NB4 (cell line): ENCODE data around the gene FOXF1.

Experiments
- POLR2A ChIP-seq: IDR thresholded peaks from 2 replicates; pipeline ENCODE4 v1.6.1; 2011; ENCODE audit warnings: mild to moderate bottlenecking; ENCODE audit not compliant: insufficient read length; ENCODE audit errors: extremely low read depth
- TF ChIP-seq, protein P1 (sequence below): IDR thresholded peaks from 2 replicates; pipeline ENCODE4 v1.6.1; 2011; ENCODE audit warnings: low read depth, low read length
- TF ChIP-seq, protein P2 (sequence below): IDR thresholded peaks from one replicate; pipeline ENCODE4 v1.5.1; 2012; ENCODE audit warnings: low read depth, low read length

DNA sequence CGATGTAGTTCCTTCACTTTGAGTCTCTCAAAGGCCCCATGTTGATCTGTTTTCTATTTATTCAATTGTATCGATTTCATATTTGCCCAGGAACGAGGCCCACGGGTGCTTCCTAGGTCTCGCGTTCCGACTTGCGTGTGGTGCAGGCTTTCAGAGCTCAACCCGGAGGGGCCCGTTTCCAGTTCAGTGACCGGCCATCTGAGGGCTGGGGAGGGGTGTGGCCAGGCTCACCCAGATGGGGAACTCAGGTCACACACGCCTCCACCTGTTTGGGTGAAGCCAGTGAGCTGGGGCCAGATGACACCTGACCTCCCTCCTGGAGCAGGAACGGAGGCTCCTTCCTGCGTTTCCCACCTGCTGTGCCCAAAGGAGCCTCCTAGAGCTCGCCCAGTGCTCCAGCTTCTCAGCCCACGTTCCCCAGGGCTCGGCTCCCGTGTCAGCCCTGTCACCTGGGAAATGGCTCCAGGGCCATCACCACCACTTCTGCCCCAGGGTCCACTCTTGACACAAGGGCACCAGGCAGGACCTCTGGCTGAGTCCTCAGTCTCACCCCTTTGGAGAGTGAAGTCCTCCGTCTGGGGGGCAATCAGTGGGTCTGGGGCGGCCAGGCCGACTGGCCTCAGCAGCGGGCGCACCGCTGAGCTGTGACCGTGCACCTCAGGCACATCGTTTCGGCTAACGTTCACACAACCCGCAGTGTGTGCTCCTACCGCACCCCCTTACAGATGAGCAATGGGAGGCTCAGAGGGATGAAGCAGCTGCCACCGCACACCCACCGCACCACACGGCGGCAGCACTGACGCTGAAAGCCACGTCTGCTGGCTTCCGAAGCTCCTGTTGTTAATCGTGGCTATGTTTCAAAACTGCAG lies 18.0 kb downstream of the FOXF1 start:
- TF ChIP-seq, protein P1, sequence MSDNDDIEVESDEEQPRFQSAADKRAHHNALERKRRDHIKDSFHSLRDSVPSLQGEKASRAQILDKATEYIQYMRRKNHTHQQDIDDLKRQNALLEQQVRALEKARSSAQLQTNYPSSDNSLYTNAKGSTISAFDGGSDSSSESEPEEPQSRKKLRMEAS: no peak
- TF ChIP-seq POLR2A: no peak
- TF ChIP-seq, protein P2, sequence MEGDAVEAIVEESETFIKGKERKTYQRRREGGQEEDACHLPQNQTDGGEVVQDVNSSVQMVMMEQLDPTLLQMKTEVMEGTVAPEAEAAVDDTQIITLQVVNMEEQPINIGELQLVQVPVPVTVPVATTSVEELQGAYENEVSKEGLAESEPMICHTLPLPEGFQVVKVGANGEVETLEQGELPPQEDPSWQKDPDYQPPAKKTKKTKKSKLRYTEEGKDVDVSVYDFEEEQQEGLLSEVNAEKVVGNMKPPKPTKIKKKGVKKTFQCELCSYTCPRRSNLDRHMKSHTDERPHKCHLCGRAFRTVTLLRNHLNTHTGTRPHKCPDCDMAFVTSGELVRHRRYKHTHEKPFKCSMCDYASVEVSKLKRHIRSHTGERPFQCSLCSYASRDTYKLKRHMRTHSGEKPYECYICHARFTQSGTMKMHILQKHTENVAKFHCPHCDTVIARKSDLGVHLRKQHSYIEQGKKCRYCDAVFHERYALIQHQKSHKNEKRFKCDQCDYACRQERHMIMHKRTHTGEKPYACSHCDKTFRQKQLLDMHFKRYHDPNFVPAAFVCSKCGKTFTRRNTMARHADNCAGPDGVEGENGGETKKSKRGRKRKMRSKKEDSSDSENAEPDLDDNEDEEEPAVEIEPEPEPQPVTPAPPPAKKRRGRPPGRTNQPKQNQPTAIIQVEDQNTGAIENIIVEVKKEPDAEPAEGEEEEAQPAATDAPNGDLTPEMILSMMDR: no peak
